ENCODE measurements around the gene STK24. TPM values are rescaled to one million over a fixed set of nuclear protein-coding genes. Genes with fewer than 3 reads are reported as not detected.

The STK24 gene
- polyA plus RNA-seq, 2 of the 4 experiments (the other 2 are of a cell fraction): 46.1 to 55.6 TPM

GRCh38 chr13:98444381-98444780 lies 132.5 kb downstream of the STK24 start:
- peaks cover 17% of the 10 kb centered on the region; the same call in 1 of the 3 replicates for H3K4me1 ChIP-seq
- H3K27ac ChIP-seq: no peak overlapping the region
- DNase-seq (ENCODE audit: low read depth in 1 of 2, low spot score in 1 of 2) (no peak), ATAC-seq (no peak), FAIRE-seq (no peak)
- ChIA-PET CTCF (interaction anchor here (0.7 to 5.5 kb wide), 24 partner anchors 9 to 401 kb away, joined by 3 to 78 read pairs (median 9); no protein-coding TSS in a partner anchor), POLR2A (no interaction called here)
- 99% methylated on average over 7 of the region's 16 CpGs for WGBS (ENCODE audit: missing lambda C conversion rate)
- H3K9me3 ChIP-seq: no peaks in the 10 kb centered on the region
- H3K4me3 ChIP-seq: no peak overlapping the region
- TF ChIP-seq, protein P1, sequence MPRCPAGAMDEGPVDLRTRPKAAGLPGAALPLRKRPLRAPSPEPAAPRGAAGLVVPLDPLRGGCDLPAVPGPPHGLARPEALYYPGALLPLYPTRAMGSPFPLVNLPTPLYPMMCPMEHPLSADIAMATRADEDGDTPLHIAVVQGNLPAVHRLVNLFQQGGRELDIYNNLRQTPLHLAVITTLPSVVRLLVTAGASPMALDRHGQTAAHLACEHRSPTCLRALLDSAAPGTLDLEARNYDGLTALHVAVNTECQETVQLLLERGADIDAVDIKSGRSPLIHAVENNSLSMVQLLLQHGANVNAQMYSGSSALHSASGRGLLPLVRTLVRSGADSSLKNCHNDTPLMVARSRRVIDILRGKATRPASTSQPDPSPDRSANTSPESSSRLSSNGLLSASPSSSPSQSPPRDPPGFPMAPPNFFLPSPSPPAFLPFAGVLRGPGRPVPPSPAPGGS (IDR thresholded peaks at IDR 0.05): no peak
- TF ChIP-seq CBX2 (IDR thresholded peaks at IDR 0.05; ENCODE audit: borderline replicate concordance, low read depth) (no peak), FOXS1 (CRISPR knock-in tag; IDR thresholded peaks at IDR 0.05) (no peak), ESRRA (IDR thresholded peaks at IDR 0.05; ENCODE audit: borderline replicate concordance, low read length) (no peak), HOXB5 (CRISPR knock-in tag; IDR thresholded peaks at IDR 0.05) (no peak), FOSB (CRISPR knock-in tag; IDR thresholded peaks at IDR 0.05) (no peak), RNF2 (IDR thresholded peaks at IDR 0.05; ENCODE audit: borderline replicate concordance, low read depth) (no peak), CBX8 (IDR thresholded peaks at IDR 0.05) (no peak)
- no peak overlapping the region for H3K4me2 ChIP-seq

- no peak for ATAC-seq
- 88% methylated on average over 15 of the region's 21 CpGs for WGBS (ENCODE audit: missing lambda C conversion rate)
- TF ChIP-seq ZSCAN20 (CRISPR knock-in tag; IDR thresholded peaks at IDR 0.05): no peak
- no peak for TF ChIP-seq BHLHE40 (IDR thresholded peaks at IDR 0.05; ENCODE audit: low read depth, low read length)
- no peak for TF ChIP-seq ZFP36 (IDR thresholded peaks at IDR 0.05; ENCODE audit: borderline replicate concordance, partially characterized antibody)
- no peak for TF ChIP-seq REST (IDR thresholded peaks at IDR 0.05)
- no peak for TF ChIP-seq PHF8 (IDR thresholded peaks at IDR 0.05; ENCODE audit: borderline replicate concordance, low read depth)
- TF ChIP-seq FOSB (CRISPR knock-in tag; IDR thresholded peaks at IDR 0.05): no peak
- TF ChIP-seq EHF (CRISPR knock-in tag; IDR thresholded peaks at IDR 0.05): no peak
- FAIRE-seq: no peak
- Histone ChIP-seq H3K4me1 (peaks cover 17% of the 10 kb centered on the region; the same call in 1 of the 3 replicates), H3K9me3 (no peaks in the 10 kb centered on the region), H3K4me2 (no peak overlapping the region), H3K4me3 (no peak overlapping the region), H3K27ac (peak overlapping the region in 1 of 2 experiments; percentile 57; a peak in 2 of 6 replicates)
- POLR2A ChIA-PET: interaction anchor here (0.6 kb wide), 1 partner anchor 14 kb away, joined by 3 read pairs; no protein-coding TSS in a partner anchor
- CTCF ChIA-PET: interaction anchor here (1.5 to 5.5 kb wide), 6 partner anchors 14 to 399 kb away, joined by 7 to 78 read pairs (median 14); no protein-coding TSS in a partner anchor
- no peak for DNase-seq (ENCODE audit: low read depth in 1 of 2, low spot score in 1 of 2)
Observed at GRCh38 chr13:98443800-98444325, 133.0 kb downstream of the STK24 start.

DNA sequence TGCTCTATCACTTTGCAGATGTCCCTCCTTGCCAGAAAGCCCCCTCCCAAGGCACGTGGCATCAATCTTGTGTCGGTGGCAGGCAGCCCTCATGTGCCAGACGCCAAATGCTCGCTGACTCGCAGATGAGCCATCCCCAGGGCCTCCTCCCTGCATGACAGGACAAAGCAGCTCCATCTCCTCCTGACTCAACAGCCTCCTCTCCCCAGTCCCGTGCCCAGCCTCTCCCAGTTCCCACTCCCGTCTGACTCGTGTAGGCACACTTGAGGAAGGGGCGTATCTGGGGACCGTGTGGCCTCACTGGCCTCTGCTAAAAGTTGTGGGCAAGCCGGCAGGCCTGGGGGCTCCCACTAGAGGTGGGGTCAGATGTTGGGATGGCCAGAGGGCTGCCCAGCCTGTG lies 133.6 kb downstream of the STK24 start:
- DNase-seq (ENCODE audit: low read depth in 1 of 2, low spot score in 1 of 2) (peak in 1 of 2 experiments; percentile 40), FAIRE-seq (no peak), ATAC-seq (peak; percentile 18 to 25; a peak in 3 of 6 replicates)
- TF ChIP-seq EHF (CRISPR knock-in tag; IDR thresholded peaks at IDR 0.05): no peak
- TF ChIP-seq MAX (IDR thresholded peaks at IDR 0.05): peak; percentile 39; the same call in 1 of the 2 replicates
- Histone ChIP-seq H3K9me3 (no peaks in the 10 kb centered on the region), H3K4me1 (peaks cover 17% of the 10 kb centered on the region; the same call in 1 of the 3 replicates), H3K27ac (peak overlapping the region in 1 of 2 experiments; percentile 57; a peak in 2 of 6 replicates), H3K4me2 (no peak overlapping the region), H3K4me3 (no peak overlapping the region)
- ChIA-PET CTCF (interaction anchor here (1.5 to 5.5 kb wide), 2 partner anchors 23 to 209 kb away, joined by 7 to 78 read pairs; no protein-coding TSS in a partner anchor), POLR2A (interaction anchor here (0.6 kb wide), 1 partner anchor 14 kb away, joined by 3 read pairs; no protein-coding TSS in a partner anchor)
- 30% methylated on average over 5 of the region's 11 CpGs for WGBS (ENCODE audit: missing lambda C conversion rate)

Data from A549 (cell line).